Prostate gland (tissue), 2 donors: ENCODE measurements around the gene FBH1. TPM values are rescaled to one million over a fixed set of nuclear protein-coding genes. Genes with fewer than 3 reads are reported as not detected.
"Not testable (repeated sequence)": the region's sequence is repeated elsewhere in the genome, so short reads cannot be mapped to it uniquely, and the experiment has no call there.

Experiments
- DNase-seq: peaks from one replicate; pipeline ENCODE4 v3.0.0-alpha.2; 2019; ENCODE audit warnings: low spot score
- H3K27ac ChIP-seq, 2 donors: fragments of 200-600 bp; sonication (generic); 2 replicates each; pipeline ENCODE4 v1.5.1; 2017 to 2019
- H3K27me3 ChIP-seq: fragments of 200-600 bp; sonication (generic); replicated peaks from 2 replicates; pipeline ENCODE4 v1.5.1; 2019; ENCODE audit not compliant: insufficient read depth
- H3K36me3 ChIP-seq, 2 donors: fragments of 200-600 bp; sonication (generic); 1 replicate in 1 of 2; 2 replicates in 1 of 2; pipeline versions ENCODE4 v1.5.1 to v1.8.1; 2017 to 2019
- H3K4me1 ChIP-seq: fragments of 200-600 bp; sonication (generic); replicated peaks from 2 replicates; pipeline ENCODE4 v1.5.1; 2019
- H3K4me3 ChIP-seq, 2 donors: fragments of 200-600 bp; sonication (generic); 2 replicates each; pipeline ENCODE4 v1.5.1; 2017 to 2019
- H3K9me3 ChIP-seq: fragments of 200-600 bp; sonication (generic); 2 replicates; pipeline ENCODE4 v1.5.1; 2017
- POLR2A ChIP-seq: fragments of 450-650 bp; IDR thresholded peaks from one replicate; pipeline ENCODE4 v1.6.1; 2016; ENCODE audit warnings: antibody characterized with exemption, mild to moderate bottlenecking
- POLR2AphosphoS5 ChIP-seq: sonication (generic); formaldehyde crosslinking; IDR thresholded peaks from one replicate; pipeline ENCODE4 v1.6.1; 2017; ENCODE audit warnings: antibody characterized with exemption
- WGBS: methylation state at CpG from one replicate; pipeline ENCODE4 v1.1.5; 2018; 5-methylcytosine and 5-hydroxymethylcytosine counted together
- intact Hi-C: fragments of 100-400 bp; cut with DNase I; formaldehyde crosslinking; loops from one replicate; pipeline ENCODE4 v1.14.2; 2022
- total RNA-seq, 2 donors: library from RNA; depleted of rRNA; stranded (reverse); fragments of >200 nt; gene quantifications; one replicate each; pipeline ENCODE4 v1.1.0, GENCODE V29; 2016
- TF ChIP-seq, protein P1 (sequence below), 4 experiments: fragments of 200-600 bp in 2 of 4; fragments of 450-650 bp in 2 of 4; sonication (generic) in 2 of 4; IDR thresholded peaks; 1 replicate in 3 of 4; 2 replicates in 1 of 4; pipeline ENCODE4 v1.5.1; 2016 to 2019; ENCODE audit warnings: antibody characterized with exemption in 4 of 4, mild to moderate bottlenecking in 2 of 4, moderate library complexity in 2 of 4

FBH1 gene
- total RNA-seq, 2 donors from 2014 or later: 75.0 to 172 TPM

DNA sequence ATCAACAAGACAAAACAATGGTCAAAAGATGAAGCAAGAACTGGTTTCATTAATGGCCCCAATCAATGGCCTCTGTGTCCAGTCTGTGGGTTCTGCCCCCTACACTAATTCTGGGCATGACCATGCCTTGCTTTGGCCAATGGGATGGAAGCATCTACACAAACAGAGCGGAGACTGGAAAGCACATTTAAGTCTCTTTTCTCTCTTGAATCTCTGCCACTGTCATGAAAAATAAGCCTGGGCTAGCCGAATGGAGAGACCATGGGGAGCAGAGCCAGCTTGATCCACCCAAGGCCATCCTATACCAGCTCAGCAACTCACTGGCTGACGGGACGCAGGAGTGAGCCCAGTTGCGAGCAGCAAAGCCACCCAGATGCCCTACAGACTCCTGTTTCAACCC lies 31.2 kb upstream of the FBH1 start:
- Histone ChIP-seq H3K36me3 (no peaks in the 10 kb centered on the region), H3K9me3 (no peaks in the 10 kb centered on the region), H3K4me3 (no peak overlapping the region), H3K4me1 (no peaks in the 10 kb centered on the region), H3K27me3 (no peaks in the 10 kb centered on the region), H3K27ac (no peak overlapping the region)
- no peak for DNase-seq
- 91% methylated on average over 5 of the region's 5 CpGs for WGBS
- TF ChIP-seq, protein P1, sequence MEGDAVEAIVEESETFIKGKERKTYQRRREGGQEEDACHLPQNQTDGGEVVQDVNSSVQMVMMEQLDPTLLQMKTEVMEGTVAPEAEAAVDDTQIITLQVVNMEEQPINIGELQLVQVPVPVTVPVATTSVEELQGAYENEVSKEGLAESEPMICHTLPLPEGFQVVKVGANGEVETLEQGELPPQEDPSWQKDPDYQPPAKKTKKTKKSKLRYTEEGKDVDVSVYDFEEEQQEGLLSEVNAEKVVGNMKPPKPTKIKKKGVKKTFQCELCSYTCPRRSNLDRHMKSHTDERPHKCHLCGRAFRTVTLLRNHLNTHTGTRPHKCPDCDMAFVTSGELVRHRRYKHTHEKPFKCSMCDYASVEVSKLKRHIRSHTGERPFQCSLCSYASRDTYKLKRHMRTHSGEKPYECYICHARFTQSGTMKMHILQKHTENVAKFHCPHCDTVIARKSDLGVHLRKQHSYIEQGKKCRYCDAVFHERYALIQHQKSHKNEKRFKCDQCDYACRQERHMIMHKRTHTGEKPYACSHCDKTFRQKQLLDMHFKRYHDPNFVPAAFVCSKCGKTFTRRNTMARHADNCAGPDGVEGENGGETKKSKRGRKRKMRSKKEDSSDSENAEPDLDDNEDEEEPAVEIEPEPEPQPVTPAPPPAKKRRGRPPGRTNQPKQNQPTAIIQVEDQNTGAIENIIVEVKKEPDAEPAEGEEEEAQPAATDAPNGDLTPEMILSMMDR (IDR thresholded peaks at IDR 0.05): no peak
- TF ChIP-seq POLR2A (no peak), POLR2AphosphoS5 (no peak)
- intact Hi-C loops: no loop called here

DNA sequence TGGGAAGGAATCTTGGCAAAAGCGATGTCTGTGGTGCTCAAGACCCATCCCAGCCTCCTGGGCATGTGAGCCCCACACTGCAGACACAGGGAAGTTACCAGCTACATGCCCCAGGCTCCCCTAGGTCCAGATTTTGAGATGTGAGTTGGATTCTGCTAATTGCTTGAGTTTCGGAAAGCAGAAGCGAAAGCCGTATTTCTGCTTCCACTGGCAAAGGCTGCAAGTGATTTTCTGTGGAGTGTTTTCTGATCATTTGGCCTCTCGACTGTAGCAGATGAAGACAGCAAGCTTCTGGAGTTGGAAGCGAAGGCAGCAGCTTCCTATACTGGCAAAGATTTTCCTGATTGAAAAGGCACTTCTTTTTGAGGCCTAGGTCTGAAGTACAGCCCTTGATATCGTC lies 30.0 kb upstream of the FBH1 start:
- H3K27me3 ChIP-seq: no peaks in the 10 kb centered on the region
- TF ChIP-seq POLR2A (no peak), POLR2AphosphoS5 (no peak)
- TF ChIP-seq, protein P1 (IDR thresholded peaks at IDR 0.05): no peak
- intact Hi-C loops: no loop called here
- DNase-seq: no peak
- no peak overlapping the region for H3K27ac ChIP-seq
- no peak overlapping the region for H3K4me3 ChIP-seq
- H3K36me3 ChIP-seq: no peaks in the 10 kb centered on the region
- 84% methylated on average over 7 of the region's 7 CpGs for WGBS
- H3K4me1 ChIP-seq: no peaks in the 10 kb centered on the region
- H3K9me3 ChIP-seq: no peaks in the 10 kb centered on the region

DNA sequence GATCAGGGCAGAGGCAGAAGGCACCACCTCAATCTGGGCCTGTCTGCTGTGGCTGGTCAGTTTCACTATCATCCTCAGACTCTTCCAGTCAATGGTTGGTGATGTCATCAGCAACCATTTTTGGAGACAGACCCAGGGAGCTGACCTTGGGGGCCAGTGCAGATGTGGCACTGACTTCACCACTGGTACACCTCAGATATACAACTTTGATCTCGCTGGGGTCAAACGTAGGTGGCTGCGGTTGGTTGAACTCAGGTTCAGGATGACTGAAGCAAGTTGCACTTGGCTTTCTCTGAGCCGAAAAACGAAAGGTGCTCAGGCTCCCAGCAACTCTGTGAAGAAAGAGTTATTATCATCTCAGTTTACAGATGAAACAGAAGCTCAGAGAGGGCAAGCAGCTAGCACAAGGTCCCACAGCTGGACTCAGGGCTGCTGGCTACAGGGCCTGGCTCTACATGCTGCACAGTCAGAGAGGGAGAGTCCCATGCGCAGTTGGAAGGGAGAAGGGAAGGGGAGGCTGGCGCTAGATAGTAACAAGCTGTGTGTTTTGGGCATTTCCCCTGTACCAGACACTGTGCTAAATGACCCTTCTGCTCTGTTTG lies 27.6 kb upstream of the FBH1 start:
- no peak for DNase-seq
- 96% methylated on average over 7 of the region's 7 CpGs for WGBS
- no peaks in the 10 kb centered on the region for H3K36me3 ChIP-seq
- intact Hi-C loops: no loop called here
- no peak overlapping the region for H3K27ac ChIP-seq
- no peaks in the 10 kb centered on the region for H3K27me3 ChIP-seq
- TF ChIP-seq, protein P1 (IDR thresholded peaks at IDR 0.05): no peak
- TF ChIP-seq POLR2AphosphoS5: no peak
- no peak for TF ChIP-seq POLR2A
- H3K4me1 ChIP-seq: no peaks in the 10 kb centered on the region
- no peaks in the 10 kb centered on the region for H3K9me3 ChIP-seq
- H3K4me3 ChIP-seq: no peak overlapping the region

DNA sequence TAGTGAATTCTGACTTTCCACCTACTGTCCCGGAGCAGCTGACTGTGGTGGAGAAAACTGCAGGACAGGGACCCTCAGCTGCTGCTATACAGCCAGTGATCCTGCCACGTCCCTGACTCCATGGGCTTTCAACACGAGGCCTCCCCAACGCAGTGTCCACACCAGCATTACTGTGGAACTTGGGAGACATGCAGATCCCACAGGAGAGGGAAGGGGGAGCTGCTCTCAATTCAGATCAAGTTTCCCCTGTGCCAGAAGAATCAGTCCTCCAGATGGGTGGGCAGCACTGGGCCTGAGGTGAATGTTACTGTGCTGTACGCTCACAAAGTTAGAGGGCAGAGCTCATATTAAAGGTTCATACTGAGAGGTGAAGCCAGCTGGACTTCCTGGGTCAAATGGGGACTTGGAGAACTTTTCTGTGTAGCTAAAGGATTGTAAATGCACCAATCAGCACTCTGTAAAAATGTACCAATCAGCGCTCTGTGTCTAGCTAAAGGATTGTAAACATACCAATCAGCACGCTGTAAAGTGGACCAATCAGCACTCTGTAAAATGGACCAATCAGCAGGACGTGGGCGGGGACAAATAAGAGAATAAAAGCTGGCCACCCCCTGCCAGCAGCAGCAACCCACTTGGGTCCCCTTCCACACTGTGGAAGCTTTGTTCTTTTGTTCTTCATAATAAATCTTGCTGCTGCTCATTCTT lies 26.9 kb upstream of the FBH1 start:
- H3K36me3 ChIP-seq, H3K9me3 ChIP-seq, intact Hi-C loops, H3K4me1 ChIP-seq, H3K4me3 ChIP-seq, DNase-seq, H3K27me3 ChIP-seq, H3K27ac ChIP-seq: not testable (repeated sequence)
- WGBS: 92% methylated on average over 9 of the region's 9 CpGs

DNA sequence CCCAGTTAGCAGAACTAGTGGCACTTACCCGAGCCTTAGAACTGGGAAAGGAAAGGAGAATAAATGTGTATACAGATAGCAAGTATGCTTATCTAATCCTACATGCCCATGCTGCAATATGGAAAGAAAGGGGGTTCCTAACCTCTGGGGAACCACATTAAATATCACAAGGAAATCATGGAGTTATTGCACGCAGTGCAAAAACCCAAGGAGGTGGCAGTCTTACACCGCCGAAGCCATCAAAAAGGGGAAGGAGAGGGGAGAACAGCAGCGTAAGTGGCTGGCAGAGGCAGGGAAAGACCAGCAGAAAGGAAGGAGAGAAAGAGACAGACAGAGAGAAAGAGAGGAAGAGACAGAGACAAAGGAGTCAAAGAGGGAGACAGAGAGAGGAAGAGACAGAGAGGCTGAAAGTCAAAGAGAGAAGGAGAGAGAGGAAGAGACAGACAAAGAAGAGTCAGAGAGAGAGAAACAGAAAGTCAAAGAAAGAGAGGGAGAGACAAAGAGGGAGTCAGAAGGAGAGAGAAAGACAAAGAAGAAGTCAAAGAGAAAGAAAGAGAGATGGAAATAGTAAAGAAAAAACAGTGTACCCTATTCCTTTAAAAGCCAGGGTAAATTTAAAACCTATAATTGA lies 23.5 kb upstream of the FBH1 start:
- H3K9me3 ChIP-seq, DNase-seq, H3K4me3 ChIP-seq, H3K36me3 ChIP-seq, H3K4me1 ChIP-seq, intact Hi-C loops, H3K27ac ChIP-seq, H3K27me3 ChIP-seq: not testable (repeated sequence)
- WGBS: 91% methylated on average over 5 of the region's 5 CpGs

DNA sequence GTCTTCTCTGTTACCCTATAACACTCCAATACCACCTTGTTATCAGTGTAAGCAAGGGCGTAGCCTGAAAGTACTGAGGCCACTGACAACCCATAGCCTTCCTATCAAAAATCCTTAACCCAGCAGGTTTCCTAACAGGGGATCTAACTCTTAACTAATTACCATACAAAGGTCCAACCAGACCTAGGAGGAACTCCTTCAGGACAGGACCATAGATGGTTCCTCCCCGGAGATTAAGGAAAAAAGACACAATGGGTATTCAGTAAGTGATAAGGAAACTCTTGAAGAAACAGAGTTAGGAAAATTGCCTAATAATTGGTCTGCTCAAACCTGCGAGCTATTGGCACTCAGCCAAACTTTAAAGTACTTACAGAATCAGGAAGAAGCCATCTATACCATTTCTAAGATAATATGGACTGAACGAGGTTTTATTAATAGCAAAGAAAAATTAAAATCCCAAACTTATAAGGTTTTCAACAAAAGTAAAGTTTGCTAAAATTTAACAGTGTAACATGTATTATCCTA lies 22.9 kb upstream of the FBH1 start:
- DNase-seq, H3K9me3 ChIP-seq, H3K36me3 ChIP-seq, H3K4me1 ChIP-seq, H3K4me3 ChIP-seq, H3K27me3 ChIP-seq, H3K27ac ChIP-seq, intact Hi-C loops: not testable (repeated sequence)
- WGBS: 48% methylated on average over 4 of the region's 4 CpGs

DNA sequence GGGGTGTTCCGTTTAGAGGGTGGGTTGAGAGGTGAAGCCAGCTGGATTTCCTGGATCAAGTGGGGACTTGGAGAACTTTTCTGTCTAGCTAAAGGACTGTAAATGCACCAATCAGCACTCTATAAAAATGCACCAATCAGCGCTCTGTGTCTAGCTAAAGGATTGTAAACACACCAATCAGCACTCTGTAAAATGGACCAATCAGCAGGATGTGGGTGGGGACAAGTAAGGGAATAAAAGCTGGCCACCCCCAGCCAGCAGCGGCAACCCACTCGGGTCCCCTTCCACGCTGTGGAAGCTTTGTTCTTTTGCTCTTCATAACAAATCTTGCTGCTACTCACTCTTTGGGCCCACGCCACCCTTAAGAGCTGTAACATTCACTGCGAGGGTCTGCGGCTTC lies 21.7 kb upstream of the FBH1 start:
- H3K27me3 ChIP-seq, H3K36me3 ChIP-seq, H3K4me1 ChIP-seq, intact Hi-C loops, DNase-seq, H3K9me3 ChIP-seq, H3K4me3 ChIP-seq, H3K27ac ChIP-seq: not testable (repeated sequence)
- 84% methylated on average over 8 of the region's 8 CpGs for WGBS
